GM19099 (cell line): ENCODE measurements around the gene PKP4.

Experiments
- POLR2A ChIP-seq: IDR thresholded peaks from 3 replicates; pipeline ENCODE4 v1.6.1; 2011; ENCODE audit warnings: low read depth; ENCODE audit not compliant: insufficient read length; ENCODE audit errors: extremely low read depth

Gene PKP4

GRCh38 chr2:158635961-158636601, 179.3 kb downstream of the PKP4 start:
- TF ChIP-seq POLR2A, result no peak

GRCh38 chr2:158637357-158637756, 180.6 kb downstream of the PKP4 start:
- TF ChIP-seq POLR2A, result no peak

GRCh38 chr2:158644139-158644538, 187.4 kb downstream of the PKP4 start:
- TF ChIP-seq POLR2A, result no peak

- no peak for TF ChIP-seq POLR2A
Measured at GRCh38 chr2:158645299-158645698, 188.5 kb downstream of the PKP4 start.

GRCh38 chr2:158647436-158648231, 190.9 kb downstream of the PKP4 start:
- TF ChIP-seq POLR2A, result no peak

GRCh38 chr2:158649846-158650245, 193.1 kb downstream of the PKP4 start:
- TF ChIP-seq POLR2A, result no peak

- no peak for TF ChIP-seq POLR2A
Measured at GRCh38 chr2:158650646-158651357, 194.1 kb downstream of the PKP4 start.

- TF ChIP-seq POLR2A, result no peak
Measured at GRCh38 chr2:158651358-158652057, 194.8 kb downstream of the PKP4 start.

- no peak for TF ChIP-seq POLR2A
Measured at GRCh38 chr2:158655628-158656027, 198.9 kb downstream of the PKP4 start.

GRCh38 chr2:158656492-158657229, 199.9 kb downstream of the PKP4 start:
- TF ChIP-seq POLR2A, result no peak

- no peak for TF ChIP-seq POLR2A
Measured at GRCh38 chr2:158658396-158658795, 201.6 kb downstream of the PKP4 start.

- TF ChIP-seq POLR2A, result no peak
Measured at GRCh38 chr2:158659483-158659882, 202.7 kb downstream of the PKP4 start.

GRCh38 chr2:158661231-158661630, 204.5 kb downstream of the PKP4 start:
- TF ChIP-seq POLR2A, result no peak

- no peak for TF ChIP-seq POLR2A
Measured at GRCh38 chr2:158662421-158662820, 205.7 kb downstream of the PKP4 start.
